ENCODE measurements around the gene APOBEC3B. TPM values are rescaled to one million over a fixed set of nuclear protein-coding genes. Genes with fewer than 3 reads are reported as not detected.
"Not testable (repeated sequence)": the region's sequence is repeated elsewhere in the genome, so short reads cannot be mapped to it uniquely, and the experiment has no call there.

Gene APOBEC3B
- total RNA-seq, 1 donor from 2014 or later: 2.2 TPM

DNA sequence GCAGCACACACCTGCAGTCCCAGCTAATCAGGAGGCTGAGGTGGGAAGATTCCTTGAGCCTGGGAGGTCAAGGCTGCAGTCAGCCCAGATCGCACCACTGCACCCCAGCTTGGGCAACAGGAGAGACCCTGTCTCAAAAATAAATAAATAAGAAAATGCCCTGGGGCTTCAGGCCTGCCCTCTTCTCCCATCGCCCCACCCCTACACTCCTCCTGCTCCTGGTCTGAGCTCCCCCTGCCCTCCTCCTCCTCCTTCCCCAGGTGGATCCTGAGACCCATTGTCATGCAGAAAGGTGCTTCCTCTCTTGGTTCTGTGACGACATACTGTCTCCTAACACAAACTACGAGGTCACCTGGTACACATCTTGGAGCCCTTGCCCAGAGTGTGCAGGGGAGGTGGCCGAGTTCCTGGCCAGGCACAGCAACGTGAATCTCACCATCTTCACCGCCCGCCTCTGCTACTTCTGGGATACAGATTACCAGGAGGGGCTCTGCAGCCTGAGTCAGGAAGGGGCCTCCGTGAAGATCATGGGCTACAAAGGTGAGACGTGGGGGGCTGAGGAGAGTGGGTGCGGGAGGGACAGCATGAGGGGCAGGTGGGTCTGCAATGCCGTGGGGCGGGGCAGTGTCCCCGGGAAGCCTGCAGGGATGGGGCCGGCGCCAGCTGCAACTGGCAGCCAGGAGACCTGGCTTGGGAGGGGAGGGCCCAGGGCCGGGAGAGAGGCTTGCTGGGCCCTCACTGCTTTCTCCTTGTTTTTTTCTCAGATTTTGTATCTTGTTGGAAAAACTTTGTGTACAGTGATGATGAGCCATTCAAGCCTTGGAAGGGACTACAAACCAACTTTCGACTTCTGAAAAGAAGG lies 49.5 kb downstream of the APOBEC3B start:
- DNase-seq: not testable (repeated sequence)

DNA sequence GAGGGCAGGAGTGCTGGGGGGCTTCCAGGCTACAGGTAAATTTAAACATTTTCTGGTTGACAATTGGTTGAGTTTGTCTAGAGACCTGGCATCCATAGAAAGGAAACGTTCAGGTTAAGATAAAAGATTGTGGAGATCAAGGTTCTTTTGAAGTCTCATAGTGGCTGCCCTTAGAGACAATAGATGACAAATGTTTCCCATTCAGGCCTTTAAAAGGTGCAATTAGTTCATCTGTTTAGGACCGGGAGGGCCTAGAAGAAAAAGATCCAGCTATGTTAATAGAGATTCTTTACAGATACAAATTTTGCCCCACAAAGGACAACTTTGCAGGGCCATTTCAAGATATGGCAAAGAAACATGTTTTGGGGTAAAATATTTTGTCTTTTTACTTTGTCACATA lies 54.9 kb downstream of the APOBEC3B start:
- not testable (repeated sequence) for DNase-seq

DNA sequence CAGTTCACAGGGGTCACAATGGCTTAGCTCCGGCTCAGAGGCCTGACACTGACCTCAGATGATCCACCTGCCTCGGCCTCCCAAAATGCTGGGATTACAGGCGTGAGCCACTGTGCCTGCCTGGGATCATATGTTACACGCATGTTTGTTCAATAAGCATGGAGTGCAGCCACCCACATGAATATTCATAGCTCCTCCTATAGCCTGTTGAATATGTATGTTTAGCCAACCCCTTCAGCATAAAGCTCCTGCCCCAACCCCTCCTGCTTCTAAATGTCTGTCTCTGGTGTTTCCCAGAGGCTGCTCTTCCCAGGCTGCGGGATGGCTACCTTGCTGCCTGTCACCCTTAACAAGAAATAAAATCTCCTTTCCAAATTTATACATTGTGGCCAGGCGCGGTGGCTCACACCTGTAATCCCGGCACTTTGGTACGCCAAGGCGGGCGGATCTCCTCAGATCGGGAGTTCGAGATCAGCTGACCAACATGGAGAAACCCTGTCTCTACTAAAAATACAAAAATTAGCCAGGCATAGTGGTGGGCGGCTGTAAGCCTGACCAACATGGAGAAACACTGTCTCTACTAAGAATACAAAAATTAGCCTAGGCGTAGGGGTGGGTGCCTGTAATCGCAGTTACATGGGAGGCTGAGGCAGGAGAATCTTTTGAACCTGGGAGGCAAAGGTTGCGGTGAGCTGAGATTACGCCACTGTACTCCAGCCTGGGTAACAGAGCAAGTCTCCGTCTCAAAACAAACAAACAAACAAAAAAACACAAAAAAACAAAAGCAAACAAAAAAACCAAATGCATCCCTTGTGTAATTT lies 57.4 kb downstream of the APOBEC3B start:
- DNase-seq: no peak

- DNase-seq: not testable (repeated sequence)
Observed at GRCh38 chr22:39040155-39040537, 58.0 kb downstream of the APOBEC3B start.

DNA sequence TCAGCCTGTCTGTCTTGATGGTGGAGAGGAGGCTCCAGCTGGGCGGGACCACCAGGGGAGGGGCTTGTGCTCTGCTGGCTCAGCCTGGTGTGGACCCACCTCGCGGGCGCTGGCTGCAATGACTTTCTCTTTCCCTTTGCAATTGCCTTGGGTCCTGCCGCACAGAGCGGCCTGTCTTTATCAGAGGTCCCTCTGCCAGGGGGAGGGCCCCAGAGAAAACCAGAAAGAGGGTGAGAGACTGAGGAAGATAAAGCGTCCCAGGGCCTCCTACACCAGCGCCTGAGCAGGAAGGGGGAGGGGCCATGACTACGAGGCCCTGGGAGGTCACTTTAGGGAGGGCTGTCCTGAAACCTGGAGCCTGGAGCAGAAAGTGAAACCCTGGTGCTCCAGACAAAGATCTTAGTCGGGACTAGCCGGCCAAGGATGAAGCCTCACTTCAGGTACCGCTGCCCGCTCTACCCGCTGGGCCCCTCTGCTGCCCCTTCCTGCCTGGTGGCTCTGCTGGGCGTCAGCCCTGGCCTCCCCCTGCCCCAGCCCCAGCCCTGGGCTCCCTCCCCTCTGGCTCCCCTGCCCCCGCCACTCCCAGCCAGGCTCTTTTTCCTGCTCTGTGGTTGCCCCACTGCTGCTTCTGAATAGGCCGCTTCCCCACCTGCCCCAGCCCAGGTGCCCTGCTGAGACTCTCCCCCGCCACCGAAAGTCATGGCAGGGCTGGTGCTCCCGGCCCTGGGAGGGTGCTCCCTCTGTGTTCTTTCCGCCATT lies 58.6 kb downstream of the APOBEC3B start, which contains the start of gene APOBEC3F:
TSS of gene APOBEC3F (plus strand) at position 327 of the 759 bp plus-strand sequence. CDS start at position 424, 97 bp downstream.
- DNase-seq: peak; percentile 45

- DNase-seq: no peak
Observed at GRCh38 chr22:39041908-39042307, 59.8 kb downstream of the APOBEC3B start.

Other genes starting within 250 kb of the APOBEC3B start
- 173 TPM for gene SUN2, start 226.3 kb upstream of the APOBEC3B start, total RNA-seq
- gene DNAL4, start 188.2 kb upstream of the APOBEC3B start, total RNA-seq: 9.3 TPM
- 12.3 TPM for gene NPTXR, start 138.3 kb upstream of the APOBEC3B start, total RNA-seq
- gene CBX6, start 110.1 kb upstream of the APOBEC3B start, total RNA-seq: 29.7 TPM
- 3.7 TPM for gene APOBEC3A, start 24.7 kb upstream of the APOBEC3B start, total RNA-seq
- gene APOBEC3C, start 31.9 kb downstream of the APOBEC3B start, total RNA-seq: 5.8 TPM
- 0.62 TPM for gene APOBEC3D, start 38.8 kb downstream of the APOBEC3B start, total RNA-seq
- 2.8 TPM for gene APOBEC3F, start 58.5 kb downstream of the APOBEC3B start, total RNA-seq
- 6.6 TPM for gene APOBEC3G, start 94.9 kb downstream of the APOBEC3B start, total RNA-seq
- gene APOBEC3H, start 114.9 kb downstream of the APOBEC3B start, total RNA-seq: not detected
- 8.3 TPM for gene CBX7, start 170.3 kb downstream of the APOBEC3B start, total RNA-seq

All from tongue (tissue), 2 donors.